Stimulated activated CD4-positive, alpha-beta T cell treated with anti-CD3 and anti-CD28 coated beads, Interleukin-1b, Interleukin-23, amount 100 ng/mL, for 1 hour (primary cell): ENCODE results near the gene MAPK7.

Source experiments
- DNase-seq, 2 donors: peaks; one replicate each; pipeline ENCODE4 v3.0.0-alpha.2; 2020; ENCODE audit warnings: low read depth in 2 of 2

Gene MAPK7

DNA sequence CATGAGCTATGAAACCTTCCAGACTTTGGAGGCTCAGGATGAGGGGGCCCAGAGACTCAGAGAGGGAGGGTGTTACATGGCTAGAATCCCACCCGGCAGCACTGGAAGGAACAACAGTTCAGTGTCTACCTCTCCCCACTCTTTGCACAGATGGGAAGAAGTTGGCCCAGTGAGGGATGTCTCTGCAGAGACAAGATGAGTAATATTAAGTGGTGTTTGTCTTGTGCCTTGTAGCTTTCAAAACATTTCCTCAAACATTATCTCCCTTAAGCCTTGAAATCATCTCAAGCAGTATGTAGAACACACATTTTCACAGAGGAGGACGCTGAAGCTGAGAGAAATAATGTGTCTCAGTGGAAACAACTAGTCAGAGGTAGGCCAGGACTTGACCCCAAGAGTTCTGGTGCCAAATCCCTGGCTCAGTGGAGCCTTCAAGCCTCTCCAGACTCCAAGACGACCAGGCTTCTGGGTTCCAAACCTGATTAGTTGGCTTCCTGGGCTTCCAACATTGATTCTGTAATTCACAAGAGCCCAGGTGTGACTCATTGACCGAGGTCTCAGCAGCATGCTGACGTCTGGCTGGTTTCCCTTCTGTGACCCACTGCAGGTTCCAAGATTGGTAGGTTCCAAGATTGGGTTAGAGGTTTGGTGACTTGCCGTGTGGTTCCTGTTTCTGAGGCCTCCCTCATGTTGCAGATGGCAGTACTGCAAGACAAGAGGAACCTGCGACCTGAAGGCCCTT is 40.1 kb downstream of the MAPK7 start:
- DNase-seq, result no peak

DNA sequence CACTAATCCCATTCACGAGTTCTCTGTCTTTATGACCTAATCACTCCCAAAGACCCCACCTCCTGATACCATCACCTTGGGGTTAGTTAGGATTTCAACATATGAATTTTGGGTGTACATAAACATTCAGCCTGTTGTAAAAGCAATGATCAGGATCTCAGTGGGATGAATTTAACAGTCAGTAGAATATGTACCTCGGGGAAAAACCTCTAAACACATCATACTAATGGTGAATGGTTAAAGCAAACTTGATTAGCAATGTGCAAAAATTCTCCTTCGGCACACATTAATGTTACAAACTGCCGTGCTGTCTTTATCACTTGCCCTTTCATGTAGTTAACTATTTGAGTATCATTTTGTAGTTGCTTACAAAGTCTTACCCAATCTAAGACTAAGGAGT is 42.9 kb downstream of the MAPK7 start:
- DNase-seq, result no peak

DNA sequence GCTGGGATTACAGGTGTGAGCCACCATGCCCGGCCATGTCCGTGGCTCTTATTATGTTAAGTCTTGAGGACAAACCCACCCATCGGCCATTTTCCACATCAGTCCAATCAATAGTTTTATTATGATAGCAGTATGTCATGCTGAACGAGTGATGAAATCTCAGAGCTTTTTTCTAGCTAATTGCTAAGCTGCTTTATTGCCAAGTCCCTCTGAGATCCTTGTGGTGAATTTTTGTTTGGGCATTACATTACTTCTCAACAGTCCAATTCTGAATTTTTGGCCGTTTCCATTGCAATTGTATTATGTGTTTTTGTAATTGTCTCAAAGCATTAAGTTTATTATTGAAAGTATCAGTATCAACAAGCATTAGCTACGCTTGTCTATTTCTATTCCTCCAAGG is 43.6 kb downstream of the MAPK7 start:
- DNase-seq, result no peak

DNA sequence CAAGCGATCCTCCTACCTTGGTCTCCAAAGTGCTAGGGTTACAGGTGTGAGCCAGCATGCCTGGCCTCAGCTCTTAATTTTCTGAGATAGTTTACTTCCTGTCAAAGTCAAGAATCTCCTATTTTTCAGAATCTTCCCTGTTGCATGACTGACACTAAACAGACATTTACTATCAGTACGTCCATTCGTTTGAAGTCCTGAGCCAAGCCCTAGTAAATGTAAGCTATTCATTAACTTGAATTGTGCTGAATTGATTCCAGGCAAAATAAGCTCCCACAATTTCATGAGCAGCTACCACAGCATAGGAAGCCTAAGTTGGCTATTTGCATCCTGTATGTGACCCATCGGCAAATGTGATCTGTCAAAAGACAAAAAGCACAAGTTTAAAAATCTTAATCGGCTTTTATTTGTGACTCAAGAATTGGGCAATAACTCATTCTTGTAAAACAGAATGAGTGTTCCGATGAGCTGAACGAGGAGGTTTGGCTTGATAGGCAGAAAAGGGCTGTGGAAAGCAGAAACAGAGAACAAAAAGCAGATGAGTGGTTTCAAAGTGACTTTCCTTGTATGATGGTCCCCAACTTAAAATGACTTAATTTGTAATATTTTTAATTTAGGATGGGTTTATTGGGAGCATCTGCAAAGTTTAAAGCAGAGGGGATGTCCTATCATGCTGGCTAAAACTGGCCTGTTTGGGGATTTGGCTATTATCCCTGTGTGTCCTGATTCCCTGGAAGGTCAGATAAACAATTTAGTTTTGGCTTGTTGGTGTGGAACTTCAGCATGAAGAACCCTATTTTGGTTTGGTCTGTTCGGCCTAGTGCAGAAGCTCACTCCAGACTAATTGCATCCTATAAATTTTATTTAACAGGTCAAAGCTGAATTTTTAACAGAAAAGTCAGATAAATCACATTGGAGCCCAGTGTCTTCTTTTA is 46.9 kb downstream of the MAPK7 start:
- DNase-seq, result no peak

DNA sequence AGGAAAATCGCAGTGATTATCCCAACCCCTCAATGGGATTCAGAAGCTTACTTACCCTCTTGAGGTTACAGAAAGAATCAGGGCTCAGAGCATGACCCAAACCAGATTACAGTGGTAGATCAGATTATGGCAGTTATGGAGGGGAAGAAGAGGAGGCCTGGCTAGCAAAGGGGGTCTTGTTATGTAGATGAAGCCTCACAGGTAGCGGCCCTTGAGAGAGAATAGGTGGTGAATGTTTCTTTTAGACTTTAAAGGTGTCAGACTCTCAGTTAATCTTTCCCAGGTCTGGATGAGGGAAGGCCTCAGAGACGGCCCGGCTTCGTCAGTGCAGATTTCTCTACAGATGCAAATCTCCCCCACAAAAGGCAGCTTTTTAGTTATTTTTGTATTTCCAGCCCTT is 48.3 kb downstream of the MAPK7 start:
- DNase-seq, result no peak

DNA sequence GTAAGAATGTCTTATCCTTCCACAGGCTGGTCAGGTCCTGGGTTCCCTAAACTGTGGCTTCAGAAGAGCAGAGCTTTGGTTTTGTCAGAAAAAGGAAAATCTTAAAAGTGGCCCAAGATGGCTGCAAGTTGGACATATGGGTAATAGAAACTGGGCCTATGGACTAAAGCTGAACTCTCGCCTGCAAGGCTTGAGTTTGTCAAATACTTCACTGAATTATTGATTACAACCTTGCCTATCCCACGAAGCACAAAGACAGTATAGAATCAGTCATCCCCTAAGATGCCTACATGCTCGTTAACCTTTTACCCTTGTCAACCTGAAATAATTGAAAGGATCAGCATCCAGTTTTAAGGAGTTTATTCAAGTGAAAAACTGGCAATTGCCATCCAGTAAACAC is 53.4 kb downstream of the MAPK7 start:
- no peak for DNase-seq
